WI38 (cell line): ENCODE measurements around the gene FOXO1.

Source experiments
- H3K4me3 ChIP-seq: 2 replicates; pipeline ENCODE4 v1.5.1; 2011; ENCODE audit warnings: low read depth, mild to moderate bottlenecking, control low read depth, low read length
- TF ChIP-seq, protein P1 (sequence below): IDR thresholded peaks from 2 replicates; pipeline ENCODE4 v1.5.1; 2012; ENCODE audit warnings: low read depth, mild to moderate bottlenecking, control low read depth, low read length

Gene FOXO1

DNA sequence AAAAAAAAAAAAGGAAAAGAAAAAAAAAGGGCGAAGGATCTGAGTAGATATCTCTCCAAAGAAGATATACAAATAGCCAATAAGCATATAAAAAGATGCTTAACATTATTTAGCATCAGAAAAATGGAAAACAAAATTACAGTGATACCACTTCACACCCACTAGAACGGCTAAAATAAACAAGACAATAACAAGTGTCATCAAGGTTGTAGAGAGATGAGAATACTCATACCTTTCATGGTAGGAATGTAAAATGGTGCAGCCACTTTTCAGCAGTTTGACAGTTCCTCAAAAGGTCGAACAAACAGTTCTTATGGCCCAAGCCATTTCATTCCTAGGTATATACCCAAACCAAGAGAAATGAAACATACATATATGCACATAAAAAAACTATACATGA is 33.5 kb downstream of the FOXO1 start:
- TF ChIP-seq, protein P1, sequence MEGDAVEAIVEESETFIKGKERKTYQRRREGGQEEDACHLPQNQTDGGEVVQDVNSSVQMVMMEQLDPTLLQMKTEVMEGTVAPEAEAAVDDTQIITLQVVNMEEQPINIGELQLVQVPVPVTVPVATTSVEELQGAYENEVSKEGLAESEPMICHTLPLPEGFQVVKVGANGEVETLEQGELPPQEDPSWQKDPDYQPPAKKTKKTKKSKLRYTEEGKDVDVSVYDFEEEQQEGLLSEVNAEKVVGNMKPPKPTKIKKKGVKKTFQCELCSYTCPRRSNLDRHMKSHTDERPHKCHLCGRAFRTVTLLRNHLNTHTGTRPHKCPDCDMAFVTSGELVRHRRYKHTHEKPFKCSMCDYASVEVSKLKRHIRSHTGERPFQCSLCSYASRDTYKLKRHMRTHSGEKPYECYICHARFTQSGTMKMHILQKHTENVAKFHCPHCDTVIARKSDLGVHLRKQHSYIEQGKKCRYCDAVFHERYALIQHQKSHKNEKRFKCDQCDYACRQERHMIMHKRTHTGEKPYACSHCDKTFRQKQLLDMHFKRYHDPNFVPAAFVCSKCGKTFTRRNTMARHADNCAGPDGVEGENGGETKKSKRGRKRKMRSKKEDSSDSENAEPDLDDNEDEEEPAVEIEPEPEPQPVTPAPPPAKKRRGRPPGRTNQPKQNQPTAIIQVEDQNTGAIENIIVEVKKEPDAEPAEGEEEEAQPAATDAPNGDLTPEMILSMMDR, result no peak
- H3K4me3 ChIP-seq, result no peak overlapping the region

DNA sequence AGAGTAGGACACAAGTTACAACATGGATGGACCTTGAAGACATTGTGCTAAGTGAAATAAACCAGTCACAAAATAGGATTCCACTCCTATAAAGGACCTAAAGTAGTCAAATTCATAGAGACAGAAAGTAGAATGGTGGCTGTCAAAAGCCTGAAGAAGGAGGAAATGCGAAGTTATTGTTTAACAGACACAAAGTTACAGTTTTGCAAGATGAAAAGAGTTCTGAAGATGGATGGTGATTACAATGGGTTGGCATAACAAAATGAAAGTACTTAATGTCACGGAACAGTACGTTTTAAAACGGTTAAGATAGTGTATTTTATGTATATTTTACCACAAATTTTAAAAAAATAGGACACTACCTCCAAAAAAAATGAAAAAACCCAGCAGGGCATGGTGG is 34.8 kb downstream of the FOXO1 start:
- TF ChIP-seq, protein P1, result no peak
- H3K4me3 ChIP-seq, result no peak overlapping the region

DNA sequence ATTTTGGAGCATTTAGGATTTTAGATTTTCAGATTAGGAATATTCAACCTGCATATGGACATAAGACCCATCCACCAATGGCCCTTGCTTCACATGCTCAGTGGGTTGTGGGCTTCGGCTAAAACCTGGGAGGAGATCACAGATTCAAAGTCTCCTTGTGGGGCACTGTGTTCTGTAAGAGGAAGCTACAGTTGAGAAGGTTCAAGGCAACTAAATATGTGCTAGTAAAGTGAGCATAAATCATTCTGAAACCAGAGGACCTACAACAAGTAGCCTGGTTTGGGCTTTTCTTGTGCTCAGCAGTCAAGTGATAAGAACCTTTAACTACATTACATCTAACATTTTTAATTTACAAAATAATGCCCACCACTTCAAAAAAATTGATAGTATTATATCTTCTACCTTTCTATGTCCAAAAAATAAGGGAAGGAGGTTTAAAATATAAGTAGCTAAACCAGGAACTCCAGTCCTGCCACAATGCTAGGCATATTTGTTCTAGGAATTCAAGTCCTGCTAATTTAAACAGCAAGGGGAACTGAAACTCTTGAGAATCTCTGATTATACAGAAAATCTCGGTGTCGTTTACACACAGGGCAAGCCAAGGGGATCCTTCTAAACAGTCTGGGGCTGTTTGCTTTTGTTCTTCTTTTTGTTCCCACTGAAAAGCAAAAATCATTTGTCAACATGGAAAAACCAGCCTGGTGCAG is 36.6 kb downstream of the FOXO1 start:
- H3K4me3 ChIP-seq, result no peak overlapping the region
- TF ChIP-seq, protein P1, result no peak

DNA sequence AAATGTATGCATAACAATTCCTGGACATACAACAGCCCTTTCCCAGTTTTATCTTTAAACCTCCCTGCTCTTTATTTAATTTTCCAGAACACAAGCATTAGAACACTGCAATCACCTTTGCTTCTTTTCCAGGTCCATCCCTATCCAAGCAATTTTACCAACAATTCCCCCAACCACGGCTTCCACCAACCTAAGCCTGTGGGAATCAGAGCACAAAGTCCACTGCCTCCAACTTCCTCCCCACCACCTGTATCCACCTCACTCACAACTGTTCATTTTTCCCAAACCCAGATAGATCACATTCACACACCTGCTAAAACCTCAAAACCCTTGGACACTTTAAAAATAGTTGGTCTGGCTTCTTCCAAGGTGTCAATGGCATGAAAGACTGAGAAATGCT is 39.5 kb downstream of the FOXO1 start:
- H3K4me3 ChIP-seq, result no peak overlapping the region
- TF ChIP-seq, protein P1, result no peak

DNA sequence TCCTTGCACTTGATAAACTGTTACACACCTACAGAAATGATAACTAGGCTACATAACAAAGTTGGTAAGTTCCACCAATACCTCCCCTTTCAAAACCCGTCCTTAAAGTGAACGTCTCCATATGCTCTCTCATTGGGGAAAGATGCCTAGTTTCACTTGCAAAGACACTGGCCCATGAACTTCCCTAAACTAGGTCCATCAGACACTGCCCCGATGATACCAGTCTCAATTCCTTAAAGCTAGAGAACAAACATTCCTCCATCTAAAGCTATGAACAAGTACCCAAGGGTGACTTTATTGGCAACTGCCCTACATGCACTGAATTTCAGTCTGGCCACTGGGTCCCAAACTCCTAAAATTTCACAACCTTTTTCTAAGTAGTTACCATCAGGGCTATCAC is 39.9 kb downstream of the FOXO1 start:
- H3K4me3 ChIP-seq, result no peak overlapping the region
- TF ChIP-seq, protein P1, result no peak

DNA sequence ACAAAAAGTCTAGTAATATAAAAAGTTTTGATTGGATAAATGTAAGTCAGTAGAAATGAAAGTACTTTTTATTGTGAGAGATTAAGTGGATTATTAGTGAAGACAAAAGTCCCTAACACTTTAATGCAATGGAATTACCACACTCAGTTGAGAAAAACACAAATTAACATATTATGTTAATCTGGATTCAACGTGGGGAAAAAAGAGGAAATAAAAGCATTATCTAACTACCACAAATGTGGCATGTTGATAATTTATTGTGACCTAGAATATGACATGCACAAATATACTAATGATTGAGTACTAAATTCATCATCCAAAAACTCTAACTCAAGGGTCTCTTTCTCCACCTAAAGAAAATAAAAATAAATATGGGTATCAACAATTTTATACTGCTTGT is 41.5 kb downstream of the FOXO1 start:
- TF ChIP-seq, protein P1, result no peak
- no peak overlapping the region for H3K4me3 ChIP-seq

DNA sequence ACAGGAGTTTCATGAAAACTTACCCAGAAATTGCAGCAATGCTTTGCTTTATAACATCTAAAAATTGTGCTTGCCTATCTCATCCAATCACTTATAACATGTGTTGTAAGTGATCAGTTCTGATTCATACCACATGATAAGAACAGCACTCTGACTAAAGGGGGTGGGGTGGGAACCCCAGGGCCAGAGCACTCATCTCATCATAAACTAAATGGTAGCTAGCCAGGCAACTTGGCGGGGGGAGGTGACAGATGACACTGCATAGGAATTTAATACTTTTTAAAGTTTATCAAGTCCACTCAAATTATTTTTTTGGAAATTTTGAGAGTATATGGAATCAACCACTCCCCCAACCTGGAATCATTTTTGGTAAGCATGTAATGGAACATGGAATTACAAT is 42.1 kb downstream of the FOXO1 start:
- TF ChIP-seq, protein P1, result no peak
- H3K4me3 ChIP-seq, result no peak overlapping the region
